HUES48 (cell line): Measurements from ENCODE around the gene HNRNPU.

Experiments used
- H3K27ac ChIP-seq: one replicate; pipeline ENCODE4 v1.7.0; 2013; ENCODE audit warnings: low read depth, low read length, inconsistent platforms
- H3K27me3 ChIP-seq: 2 replicates; pipeline ENCODE4 v1.6.1; 2013; ENCODE audit warnings: mild to moderate bottlenecking, low read length; ENCODE audit not compliant: control insufficient read depth, insufficient read depth
- H3K36me3 ChIP-seq: 2 replicates; pipeline ENCODE4 v1.6.1; 2013; ENCODE audit warnings: low read length; ENCODE audit not compliant: control insufficient read depth, insufficient read depth
- H3K4me1 ChIP-seq: 2 replicates; pipeline ENCODE4 v1.6.1; 2013; ENCODE audit warnings: mild to moderate bottlenecking, low read length; ENCODE audit not compliant: control insufficient read depth, insufficient read depth
- H3K4me3 ChIP-seq: 2 replicates; pipeline ENCODE4 v1.5.1; 2013; ENCODE audit warnings: mild to moderate bottlenecking, low read depth, low read length
- H3K9ac ChIP-seq: 2 replicates; pipeline ENCODE4 v1.6.1; 2013; ENCODE audit warnings: mild to moderate bottlenecking, low read depth, low read length, moderate library complexity
- H3K9me3 ChIP-seq: 2 replicates; pipeline ENCODE4 v1.6.1; 2013; ENCODE audit warnings: low read length; ENCODE audit not compliant: control insufficient read depth, insufficient read depth

The HNRNPU gene

GRCh38 chr1:244864253-244865027 lies at the start of gene HNRNPU:
Gene HNRNPU (minus strand): TSS chr1:244864543. CDS start chr1:244864307, 236 bp downstream.
- peak within 1 kb of the TSS; percentile 99 for H3K9ac ChIP-seq
- H3K4me3 ChIP-seq = peak within 1 kb of the TSS; percentile 99
- peaks cover 31% of the 10 kb centered on the region for H3K36me3 ChIP-seq

GRCh38 chr1:244913806-244914205 lies 49.5 kb upstream of the HNRNPU start:
- H3K27ac ChIP-seq = no peak overlapping the region
- no peaks in the 10 kb centered on the region for H3K9me3 ChIP-seq
- no peaks in the 10 kb centered on the region for H3K4me1 ChIP-seq
- peaks cover 7% of the 10 kb centered on the region for H3K27me3 ChIP-seq
- no peak overlapping the region for H3K4me3 ChIP-seq
- H3K36me3 ChIP-seq = no peaks in the 10 kb centered on the region
- H3K9ac ChIP-seq = no peak overlapping the region

More at GRCh38 chr1:244864253-244865027, at the start of gene HNRNPU:
- H3K27me3 ChIP-seq = no peaks in the 10 kb centered on the region
- H3K9me3 ChIP-seq = no peaks in the 10 kb centered on the region
- peaks cover 23% of the 10 kb centered on the region for H3K4me1 ChIP-seq
- peak within 1 kb of the TSS; percentile 97 for H3K27ac ChIP-seq

- H3K27ac ChIP-seq = no peak overlapping the region
- no peak overlapping the region for H3K9ac ChIP-seq
- H3K4me3 ChIP-seq = no peak overlapping the region
- no peaks in the 10 kb centered on the region for H3K27me3 ChIP-seq
- no peaks in the 10 kb centered on the region for H3K36me3 ChIP-seq
- H3K9me3 ChIP-seq = no peaks in the 10 kb centered on the region
- 0 out of 2 replicates have a peak, but pooled peaks cover 8% of the 10 kb centered on the region for H3K4me1 ChIP-seq
Observed at GRCh38 chr1:244904119-244904518, 39.8 kb upstream of the HNRNPU start.

GRCh38 chr1:244901400-244902015 lies 37.2 kb upstream of the HNRNPU start:
- Histone ChIP-seq H3K27ac (no peak overlapping the region), H3K9me3 (no peaks in the 10 kb centered on the region), H3K27me3 (no peaks in the 10 kb centered on the region), H3K36me3 (no peaks in the 10 kb centered on the region), H3K4me3 (no peak overlapping the region), H3K9ac (no peak overlapping the region), H3K4me1 (0 out of 2 replicates have a peak, but pooled peaks cover 8% of the 10 kb centered on the region)

GRCh38 chr1:244897476-244898254 lies 33.3 kb upstream of the HNRNPU start:
- H3K4me1 ChIP-seq = 0 out of 2 replicates have a peak, but pooled peaks cover 8% of the 10 kb centered on the region
- H3K36me3 ChIP-seq = no peaks in the 10 kb centered on the region
- no peaks in the 10 kb centered on the region for H3K9me3 ChIP-seq
- H3K4me3 ChIP-seq = no peak overlapping the region
- no peak overlapping the region for H3K9ac ChIP-seq
- no peak overlapping the region for H3K27ac ChIP-seq
- H3K27me3 ChIP-seq = no peaks in the 10 kb centered on the region

- H3K36me3 ChIP-seq = no peaks in the 10 kb centered on the region
- no peak overlapping the region for H3K9ac ChIP-seq
- H3K27me3 ChIP-seq = no peaks in the 10 kb centered on the region
- 0 out of 2 replicates have a peak, but pooled peaks cover 8% of the 10 kb centered on the region for H3K4me1 ChIP-seq
- H3K27ac ChIP-seq = no peak overlapping the region
- no peak overlapping the region for H3K4me3 ChIP-seq
- H3K9me3 ChIP-seq = no peaks in the 10 kb centered on the region
Observed at GRCh38 chr1:244896550-244896949, 32.2 kb upstream of the HNRNPU start.

- no peaks in the 10 kb centered on the region for H3K36me3 ChIP-seq
- no peaks in the 10 kb centered on the region for H3K9me3 ChIP-seq
- H3K27me3 ChIP-seq = no peaks in the 10 kb centered on the region
- no peak overlapping the region for H3K4me3 ChIP-seq
- no peak overlapping the region for H3K27ac ChIP-seq
- H3K9ac ChIP-seq = no peak overlapping the region
- no peaks in the 10 kb centered on the region for H3K4me1 ChIP-seq
Observed at GRCh38 chr1:244893836-244894235, 29.5 kb upstream of the HNRNPU start.

GRCh38 chr1:244887281-244887680 lies 22.9 kb upstream of the HNRNPU start:
- no peak overlapping the region for H3K4me3 ChIP-seq
- no peak overlapping the region for H3K9ac ChIP-seq
- no peak overlapping the region for H3K27ac ChIP-seq
- no peaks in the 10 kb centered on the region for H3K9me3 ChIP-seq
- no peaks in the 10 kb centered on the region for H3K4me1 ChIP-seq
- no peaks in the 10 kb centered on the region for H3K27me3 ChIP-seq
- no peaks in the 10 kb centered on the region for H3K36me3 ChIP-seq

GRCh38 chr1:244881552-244882280 lies 17.4 kb upstream of the HNRNPU start:
- Histone ChIP-seq H3K9ac (no peak overlapping the region), H3K4me3 (no peak overlapping the region), H3K9me3 (no peaks in the 10 kb centered on the region), H3K27ac (no peak overlapping the region), H3K36me3 (no peaks in the 10 kb centered on the region), H3K4me1 (peaks cover 5% of the 10 kb centered on the region; the same call in 1 of the 2 replicates), H3K27me3 (no peaks in the 10 kb centered on the region)

GRCh38 chr1:244878681-244879080 lies 14.3 kb upstream of the HNRNPU start:
- Histone ChIP-seq H3K27ac (no peak overlapping the region), H3K4me1 (peaks cover 24% of the 10 kb centered on the region), H3K9me3 (no peaks in the 10 kb centered on the region), H3K36me3 (no peaks in the 10 kb centered on the region), H3K27me3 (no peaks in the 10 kb centered on the region), H3K9ac (no peak overlapping the region), H3K4me3 (no peak overlapping the region)
